Neural progenitor cell (in vitro differentiated cells): ENCODE results near the gene LINC00237.

Experiments used
- CTCF ChIP-seq: fragments of 200-600 bp; sonication (generic); IDR thresholded peaks from 2 replicates; pipeline ENCODE4 v1.5.1; 2017; ENCODE audit warnings: antibody characterized with exemption, mild to moderate bottlenecking
- EZH2 ChIP-seq: fragments of 200-600 bp; sonication (generic); IDR thresholded peaks from 2 replicates; pipeline ENCODE4 v1.6.1; 2017; ENCODE audit warnings: antibody characterized with exemption, mild to moderate bottlenecking, moderate library complexity
- EZH2phosphoT487 ChIP-seq: fragments of 200-600 bp; sonication (generic); IDR thresholded peaks from 2 replicates; pipeline ENCODE4 v1.6.1; 2017; ENCODE audit warnings: antibody characterized with exemption

GRCh38 chr20:21154692-21155091, 48.5 kb upstream of the LINC00237 start:
- no peak for TF ChIP-seq CTCF
- TF ChIP-seq EZH2, result no peak
- no peak for TF ChIP-seq EZH2phosphoT487
